Activated T-cell treated with anti-CD3 and anti-CD28 coated beads for 24 hours (primary cell): ENCODE data around the gene PPP4R2.
"Not testable (repeated sequence)": the region's sequence is repeated elsewhere in the genome, so short reads cannot be mapped to it uniquely, and the experiment has no call there.

Source experiments
- DNase-seq: peaks from one replicate; pipeline ENCODE4 v3.0.0-alpha.2; 2020; ENCODE audit warnings: low read depth

The PPP4R2 gene

GRCh38 chr3:72977060-72977808 lies 19.4 kb upstream of the PPP4R2 start:
- DNase-seq: no peak

GRCh38 chr3:72982609-72983366 lies 13.8 kb upstream of the PPP4R2 start:
- DNase-seq: no peak

DNA sequence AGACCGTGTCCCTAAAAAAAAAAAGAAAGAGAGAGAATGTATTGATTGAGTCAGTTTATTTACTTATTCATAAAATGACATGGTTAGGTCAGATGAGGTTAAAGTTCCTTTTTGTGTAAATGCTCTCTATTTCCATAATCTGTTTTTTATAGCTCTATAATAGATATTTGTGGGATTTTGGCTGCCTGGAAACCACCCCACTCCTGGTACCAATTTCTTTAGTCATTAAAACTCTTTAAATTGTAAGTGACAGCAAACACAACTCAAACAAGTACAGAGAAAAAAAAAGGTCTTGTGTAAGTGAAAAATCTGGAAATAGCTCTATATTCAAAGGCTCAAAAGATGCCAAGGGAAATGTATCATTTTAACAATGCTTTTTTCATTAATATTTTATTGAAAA lies 11.0 kb upstream of the PPP4R2 start:
- DNase-seq: no peak

GRCh38 chr3:72990701-72991395 lies 5.8 kb upstream of the PPP4R2 start:
- DNase-seq: no peak

- DNase-seq: no peak
Observed at GRCh38 chr3:72991522-72991921, 5.1 kb upstream of the PPP4R2 start.

- DNase-seq: no peak
Observed at GRCh38 chr3:72993391-72993790, 3.2 kb upstream of the PPP4R2 start.

GRCh38 chr3:72995337-72995736 lies 1.3 kb upstream of the PPP4R2 start:
- no peak for DNase-seq

GRCh38 chr3:72996121-72996472 lies 514 bp upstream of the PPP4R2 start:
- DNase-seq: no peak

GRCh38 chr3:72997421-72997961 lies 880 bp downstream of the PPP4R2 start:
- DNase-seq: peak; percentile 29

DNA sequence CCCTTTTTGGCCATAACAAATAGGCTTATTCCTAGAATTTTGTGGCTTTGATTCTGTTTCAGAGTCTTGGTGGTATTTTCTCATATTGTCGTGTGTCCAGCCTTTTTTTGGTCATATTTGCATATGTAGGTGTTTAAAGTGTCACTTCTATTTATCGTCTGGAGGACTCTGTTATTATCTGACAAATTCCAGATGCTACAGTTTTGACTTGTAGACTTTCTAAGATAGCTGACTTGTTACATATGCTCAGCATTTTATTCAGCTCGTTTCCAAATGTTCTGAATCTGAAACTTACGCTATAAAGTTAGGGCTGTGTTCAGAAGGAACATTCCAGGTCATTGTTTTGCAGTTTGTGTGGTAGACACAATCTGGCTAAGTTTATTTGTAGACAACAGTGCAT lies 1.9 kb downstream of the PPP4R2 start:
- no peak for DNase-seq

- no peak for DNase-seq
Observed at GRCh38 chr3:72999951-73000350, 3.3 kb downstream of the PPP4R2 start.

GRCh38 chr3:73003050-73003449 lies 6.4 kb downstream of the PPP4R2 start:
- DNase-seq: not testable (repeated sequence)

DNA sequence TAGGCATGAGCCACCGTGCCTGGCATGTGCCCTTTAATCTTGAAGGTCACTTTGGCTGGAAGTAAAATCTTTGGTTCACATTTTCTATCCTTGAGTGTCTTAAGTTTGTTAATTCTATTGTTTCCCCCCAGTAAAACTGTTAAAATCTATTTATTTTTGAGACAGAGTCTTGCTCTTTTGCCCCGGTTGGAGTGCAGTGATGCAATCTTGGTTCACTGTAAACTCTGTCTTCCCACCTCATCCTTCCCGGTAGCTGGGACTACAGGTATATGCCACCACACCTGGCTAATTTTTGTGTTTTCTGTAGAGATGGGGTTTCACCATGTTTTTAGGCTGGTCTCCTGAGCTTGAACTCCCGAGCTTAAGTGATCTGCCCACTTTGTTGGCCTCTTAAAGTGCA lies 7.7 kb downstream of the PPP4R2 start:
- DNase-seq: no peak

DNA sequence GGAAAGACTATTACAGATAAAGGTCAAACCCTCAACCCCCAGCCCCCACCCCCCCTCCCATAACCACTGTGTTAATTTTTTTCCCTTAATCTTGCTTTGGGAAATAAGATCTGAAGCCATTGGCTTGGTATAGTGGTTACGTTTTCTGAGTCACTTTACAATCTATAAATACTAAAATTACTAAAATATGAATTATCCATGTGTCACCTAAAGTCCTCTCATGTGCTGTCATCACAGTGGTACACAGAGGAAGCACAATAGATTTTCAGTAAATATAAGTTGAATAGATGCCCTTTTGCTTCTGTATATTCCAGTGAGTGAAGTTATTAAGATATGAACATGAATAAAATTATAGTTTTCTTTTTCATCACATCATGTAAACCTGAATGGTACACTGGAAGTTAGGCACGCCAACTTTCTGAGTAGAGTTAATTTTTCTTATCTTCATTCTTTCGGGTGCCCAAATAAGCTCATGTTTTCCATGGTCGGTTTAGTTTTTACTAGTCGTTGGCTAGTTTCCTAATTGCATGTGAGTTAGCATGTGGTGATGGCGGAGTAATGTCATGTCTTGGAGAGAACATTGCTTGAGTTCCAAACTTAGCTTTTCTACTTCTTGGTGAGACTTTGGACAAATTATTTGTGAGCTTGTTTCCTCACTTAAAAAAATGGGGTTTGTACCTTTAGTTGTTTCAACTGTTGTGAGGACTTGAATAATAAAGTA lies 11.5 kb downstream of the PPP4R2 start:
- no peak for DNase-seq

GRCh38 chr3:73009008-73009407 lies 12.4 kb downstream of the PPP4R2 start:
- no peak for DNase-seq

- DNase-seq: no peak
Observed at GRCh38 chr3:73009750-73010149, 13.1 kb downstream of the PPP4R2 start.

DNA sequence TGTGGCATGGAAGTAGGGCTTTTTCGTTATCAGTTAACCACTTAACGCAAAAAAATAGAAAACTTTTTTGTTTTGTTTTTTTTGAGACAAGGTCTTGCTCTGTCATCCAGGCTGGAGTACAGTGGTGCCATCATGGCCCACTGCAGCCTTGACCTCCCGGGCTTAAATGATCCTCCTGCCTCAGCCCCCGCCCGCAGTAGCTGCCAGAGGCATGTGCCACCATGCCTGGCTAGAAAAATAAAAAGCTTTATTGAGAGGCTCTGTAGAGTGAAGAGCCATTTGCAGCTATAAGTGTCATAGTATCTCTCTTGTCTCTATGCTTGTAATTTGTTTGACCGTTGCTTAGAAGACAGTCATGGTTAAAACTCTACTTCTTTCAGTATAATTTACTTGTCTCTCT lies 13.5 kb downstream of the PPP4R2 start:
- DNase-seq: no peak

DNA sequence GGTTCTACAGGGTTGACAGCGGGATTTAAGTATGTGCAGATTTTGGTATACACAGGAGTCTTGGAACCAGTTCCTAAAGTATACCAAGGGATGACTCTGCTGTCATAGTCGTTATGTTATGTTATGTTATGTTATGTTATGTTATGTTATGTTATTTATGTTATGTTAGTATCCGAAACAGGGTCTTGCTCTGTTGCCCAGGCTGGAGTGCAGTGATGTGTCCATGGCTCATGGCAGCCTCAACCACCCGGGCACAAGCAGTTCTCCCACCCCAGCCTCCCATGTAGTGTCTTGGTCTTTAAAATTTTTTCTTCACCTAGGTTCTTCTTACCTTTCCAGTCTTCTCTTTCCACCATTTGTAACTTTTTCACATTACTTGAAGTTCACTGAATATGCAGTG lies 21.7 kb downstream of the PPP4R2 start:
- no peak for DNase-seq

DNA sequence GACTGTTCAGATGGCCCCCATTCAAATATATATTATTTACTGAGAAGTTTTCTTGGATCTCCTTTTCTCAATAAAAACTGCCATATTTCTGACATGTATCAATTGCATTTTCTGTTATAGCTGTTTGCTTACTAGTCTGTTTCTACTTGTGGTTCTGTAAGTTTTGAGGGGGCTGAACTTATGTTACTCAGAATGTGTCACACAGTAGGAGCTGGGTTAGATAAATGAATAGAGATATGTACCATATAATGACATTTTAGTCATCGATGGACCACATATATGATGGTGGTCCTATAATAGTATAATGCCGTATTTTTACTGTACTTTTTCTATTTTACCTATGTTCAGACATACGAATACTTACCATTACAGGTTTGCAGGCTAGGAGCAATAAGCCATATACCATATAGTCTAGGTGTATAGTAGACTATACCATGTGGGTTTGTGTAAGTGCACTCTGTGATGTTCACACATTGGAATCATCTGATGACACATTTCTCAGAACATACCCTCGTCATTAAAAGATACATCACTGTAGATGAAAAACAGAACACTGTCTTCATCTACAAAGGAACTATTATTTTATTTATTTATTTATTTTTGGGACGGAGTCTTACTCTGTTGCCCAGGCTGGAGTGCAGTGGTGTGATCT lies 22.3 kb downstream of the PPP4R2 start:
- DNase-seq: no peak

DNA sequence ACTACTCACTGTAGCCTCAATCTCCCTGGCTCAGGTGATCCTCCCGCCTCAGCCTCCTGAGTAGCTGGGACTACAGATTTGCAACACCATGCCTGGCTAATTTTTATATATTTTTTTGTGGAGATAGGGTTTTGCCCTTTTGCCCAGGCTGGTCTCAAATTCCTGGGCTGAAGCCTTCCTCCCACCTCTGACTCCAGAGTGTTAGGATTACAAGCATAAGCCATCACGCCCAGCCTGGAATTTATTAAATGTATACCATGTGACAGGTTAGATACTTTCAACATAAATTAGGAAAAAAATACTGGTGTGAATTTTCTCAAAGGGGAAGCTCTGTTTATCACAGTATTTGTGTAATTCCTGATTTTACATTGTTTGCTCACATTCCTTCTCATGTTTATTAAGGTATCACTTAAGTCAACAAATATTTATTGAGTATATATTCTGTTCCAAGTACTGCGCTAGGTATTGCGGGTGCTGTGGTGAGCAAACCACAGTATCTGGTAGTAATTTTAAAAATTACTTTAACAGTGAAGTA lies 24.8 kb downstream of the PPP4R2 start:
- DNase-seq: no peak

DNA sequence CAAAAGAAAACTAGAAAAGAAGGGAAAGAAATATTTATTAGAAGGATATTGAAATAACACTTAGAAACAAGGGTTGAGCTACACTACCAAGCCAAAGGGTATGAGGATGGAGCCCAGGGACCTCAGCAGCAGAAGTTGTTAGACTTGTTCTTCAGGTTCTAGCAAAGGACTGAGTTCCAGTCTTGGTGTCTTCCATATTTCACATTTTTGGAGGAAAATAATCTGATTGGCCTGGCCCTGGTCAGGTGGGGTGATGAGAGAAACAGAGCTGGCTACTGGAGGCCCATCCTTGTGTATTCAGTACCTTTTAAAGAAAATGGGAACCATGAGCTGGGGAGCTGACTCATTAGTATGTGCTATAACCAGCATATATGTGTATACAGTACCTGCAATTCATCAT lies 28.2 kb downstream of the PPP4R2 start:
- DNase-seq: no peak
